Fibroblast of lung (primary cell): ENCODE results near the gene GBF1.

Experiments used
- EZH2 ChIP-seq: IDR thresholded peaks from 2 replicates; pipeline ENCODE4 v1.5.1; 2012; ENCODE audit warnings: low read length, control low read depth, mild to moderate bottlenecking; ENCODE audit errors: missing control alignments
- TF ChIP-seq, protein P1 (sequence below), 2 donors: IDR thresholded peaks in 1 of 2; conservative IDR thresholded peaks in 1 of 2; 1 replicate in 1 of 2; 2 replicates in 1 of 2; pipeline ENCODE4 v1.5.1; 2011 to 2012; ENCODE audit warnings: low read length in 2 of 2, control low read depth in 1 of 2, inconsistent platforms in 1 of 2, low read depth in 1 of 2, mild to moderate bottlenecking in 1 of 2

- no peak for TF ChIP-seq EZH2
- TF ChIP-seq, protein P1, sequence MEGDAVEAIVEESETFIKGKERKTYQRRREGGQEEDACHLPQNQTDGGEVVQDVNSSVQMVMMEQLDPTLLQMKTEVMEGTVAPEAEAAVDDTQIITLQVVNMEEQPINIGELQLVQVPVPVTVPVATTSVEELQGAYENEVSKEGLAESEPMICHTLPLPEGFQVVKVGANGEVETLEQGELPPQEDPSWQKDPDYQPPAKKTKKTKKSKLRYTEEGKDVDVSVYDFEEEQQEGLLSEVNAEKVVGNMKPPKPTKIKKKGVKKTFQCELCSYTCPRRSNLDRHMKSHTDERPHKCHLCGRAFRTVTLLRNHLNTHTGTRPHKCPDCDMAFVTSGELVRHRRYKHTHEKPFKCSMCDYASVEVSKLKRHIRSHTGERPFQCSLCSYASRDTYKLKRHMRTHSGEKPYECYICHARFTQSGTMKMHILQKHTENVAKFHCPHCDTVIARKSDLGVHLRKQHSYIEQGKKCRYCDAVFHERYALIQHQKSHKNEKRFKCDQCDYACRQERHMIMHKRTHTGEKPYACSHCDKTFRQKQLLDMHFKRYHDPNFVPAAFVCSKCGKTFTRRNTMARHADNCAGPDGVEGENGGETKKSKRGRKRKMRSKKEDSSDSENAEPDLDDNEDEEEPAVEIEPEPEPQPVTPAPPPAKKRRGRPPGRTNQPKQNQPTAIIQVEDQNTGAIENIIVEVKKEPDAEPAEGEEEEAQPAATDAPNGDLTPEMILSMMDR (conservative IDR thresholded peaks at IDR 0.05 in 1 of 2, IDR thresholded peaks at IDR 0.05 in 1 of 2; ENCODE audit: low read depth in 1 of 2, low read length in 2 of 2), result no peak
These were observed 97.1 kb downstream of the GBF1 start for GRCh38 chr10:102342458-102342857.
